Stimulated activated CD4-positive, alpha-beta T cell treated with anti-CD3 and anti-CD28 coated beads, Interleukin-1b, Interleukin-23, amount 100 ng/mL, for 4 hours (primary cell): ENCODE results near the gene FLT3LG.

Experiments
- DNase-seq, 2 donors: peaks; one replicate each; pipeline ENCODE4 v3.0.0-alpha.2; 2020; ENCODE audit warnings: low read depth in 2 of 2

The FLT3LG gene

GRCh38 chr19:49488046-49488862, 14.2 kb downstream of the FLT3LG start:
- peak in 1 of 2 donors; percentile 40 for DNase-seq

GRCh38 chr19:49488863-49489537, 15.0 kb downstream of the FLT3LG start:
- peak in 1 of 2 donors; percentile 12 for DNase-seq

- DNase-seq: peak in 1 of 2 donors; percentile 34
Observed at GRCh38 chr19:49489601-49490167, 15.7 kb downstream of the FLT3LG start.

DNA sequence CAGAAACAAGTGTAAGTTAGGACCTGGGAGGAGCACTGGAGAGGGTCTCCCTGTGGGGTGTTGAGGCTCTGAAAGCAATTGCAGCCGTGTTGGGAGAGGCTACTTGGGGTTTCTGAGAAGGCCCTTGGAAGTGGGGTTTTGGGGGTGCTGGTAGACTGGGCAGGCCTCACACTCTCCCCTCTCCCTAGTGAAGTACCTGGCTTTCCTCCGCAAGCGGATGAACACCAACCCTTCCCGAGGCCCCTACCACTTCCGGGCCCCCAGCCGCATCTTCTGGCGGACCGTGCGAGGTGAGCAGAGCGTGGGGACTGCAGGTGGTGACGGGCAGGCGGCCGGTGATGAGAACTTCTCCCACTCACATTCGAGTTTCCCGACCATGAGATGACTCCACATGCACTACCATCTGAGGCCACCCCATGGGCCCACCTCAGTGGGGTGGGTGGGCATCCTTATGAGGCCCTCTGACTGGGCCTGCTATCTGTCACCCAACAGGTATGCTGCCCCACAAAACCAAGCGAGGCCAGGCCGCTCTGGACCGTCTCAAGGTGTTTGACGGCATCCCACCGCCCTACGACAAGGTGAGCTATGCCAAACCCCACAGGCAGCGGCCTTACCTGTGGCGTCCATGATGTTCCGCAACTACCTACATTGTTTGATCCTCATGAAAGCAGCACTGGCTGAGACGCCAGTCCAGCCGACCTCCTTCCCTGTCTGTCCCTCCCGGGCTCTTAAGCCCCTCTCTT, 16.4 kb downstream of the FLT3LG start:
- peak in 1 of 2 donors; percentile 15 for DNase-seq

GRCh38 chr19:49491030-49491803, 17.2 kb downstream of the FLT3LG start:
- DNase-seq: peak in 1 of 2 donors; percentile 14

DNA sequence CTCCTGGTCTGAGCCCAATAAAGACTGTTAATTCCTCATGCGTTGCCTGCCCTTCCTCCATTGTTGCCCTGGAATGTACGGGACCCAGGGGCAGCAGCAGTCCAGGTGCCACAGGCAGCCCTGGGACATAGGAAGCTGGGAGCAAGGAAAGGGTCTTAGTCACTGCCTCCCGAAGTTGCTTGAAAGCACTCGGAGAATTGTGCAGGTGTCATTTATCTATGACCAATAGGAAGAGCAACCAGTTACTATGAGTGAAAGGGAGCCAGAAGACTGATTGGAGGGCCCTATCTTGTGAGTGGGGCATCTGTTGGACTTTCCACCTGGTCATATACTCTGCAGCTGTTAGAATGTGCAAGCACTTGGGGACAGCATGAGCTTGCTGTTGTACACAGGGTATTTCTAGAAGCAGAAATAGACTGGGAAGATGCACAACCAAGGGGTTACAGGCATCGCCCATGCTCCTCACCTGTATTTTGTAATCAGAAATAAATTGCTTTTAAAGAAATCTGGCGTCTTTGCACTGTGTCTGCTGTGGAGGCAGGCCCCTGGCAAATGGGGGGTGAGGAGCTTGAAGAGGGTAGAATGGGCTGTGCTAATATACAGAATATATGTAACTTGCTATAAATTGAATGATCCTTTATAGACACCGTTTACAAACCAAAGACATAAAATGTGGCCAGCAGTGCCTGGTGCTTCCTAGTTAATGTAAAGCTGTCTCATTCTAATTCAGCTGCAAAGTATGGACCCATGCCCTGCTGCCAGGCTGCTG, 18.0 kb downstream of the FLT3LG start:
- DNase-seq: peak in 1 of 2 donors; percentile 14

- DNase-seq: peak in 1 of 2 donors; percentile 22
Observed at GRCh38 chr19:49492573-49493405, 18.8 kb downstream of the FLT3LG start.

DNA sequence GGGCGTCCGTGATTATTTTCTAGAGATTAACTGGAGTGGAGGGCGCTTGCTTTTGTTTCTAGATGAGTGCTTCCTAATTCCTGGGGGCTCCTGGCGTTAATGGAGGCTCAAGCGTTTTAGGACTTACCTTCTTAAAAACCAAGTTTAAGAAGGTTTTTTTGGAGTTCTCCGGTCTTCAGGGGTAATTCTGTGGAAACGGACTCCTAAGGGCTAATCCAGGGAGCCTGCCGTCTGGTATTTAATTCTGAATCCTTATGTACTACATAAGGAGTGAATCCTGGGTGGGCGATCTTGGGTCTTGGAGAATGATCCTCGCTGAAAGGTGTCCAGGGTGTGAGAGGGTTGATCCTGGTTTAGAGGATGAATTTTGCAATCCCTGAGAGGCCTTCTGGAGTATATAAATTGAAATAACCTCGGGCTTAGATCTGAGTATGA, 22.6 kb downstream of the FLT3LG start:
- no peak for DNase-seq

DNA sequence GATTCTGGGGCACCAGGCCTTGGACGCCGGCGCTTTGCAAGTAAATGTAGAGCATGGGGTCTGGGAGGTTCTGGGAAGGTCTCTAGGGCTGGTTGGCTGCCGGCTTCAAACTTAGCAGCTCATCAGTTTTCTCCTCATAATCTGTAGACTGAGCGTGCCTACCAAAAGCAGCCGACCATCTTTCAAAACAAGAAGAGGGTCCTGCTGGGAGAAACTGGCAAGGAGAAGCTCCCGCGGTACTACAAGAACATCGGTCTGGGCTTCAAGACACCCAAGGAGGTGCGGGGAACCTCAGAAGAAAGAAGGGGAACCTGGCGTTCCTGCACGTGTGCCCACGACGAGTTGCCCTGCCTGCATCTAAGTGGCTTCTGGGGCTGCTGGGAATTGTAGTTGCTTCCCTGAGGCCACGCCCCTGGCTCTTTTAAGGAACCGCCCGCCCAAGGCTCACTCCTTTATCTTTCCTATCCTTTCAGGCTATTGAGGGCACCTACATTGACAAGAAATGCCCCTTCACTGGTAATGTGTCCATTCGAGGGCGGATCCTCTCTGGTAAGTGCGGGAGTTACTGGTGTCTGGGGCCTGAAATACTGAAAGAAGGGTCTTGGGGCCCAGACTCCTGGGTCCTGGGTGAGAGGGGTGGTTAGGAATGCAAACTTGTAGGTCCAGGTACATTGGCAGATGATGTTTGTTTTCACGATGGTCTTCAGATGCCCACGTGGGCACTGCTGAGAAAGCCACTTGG, 23.2 kb downstream of the FLT3LG start:
- peak; percentile 59 to 62 for DNase-seq

- no peak for DNase-seq
Observed at GRCh38 chr19:49497789-49498103, 23.7 kb downstream of the FLT3LG start.

- DNase-seq: no peak
Observed at GRCh38 chr19:49498475-49498874, 24.5 kb downstream of the FLT3LG start.

DNA sequence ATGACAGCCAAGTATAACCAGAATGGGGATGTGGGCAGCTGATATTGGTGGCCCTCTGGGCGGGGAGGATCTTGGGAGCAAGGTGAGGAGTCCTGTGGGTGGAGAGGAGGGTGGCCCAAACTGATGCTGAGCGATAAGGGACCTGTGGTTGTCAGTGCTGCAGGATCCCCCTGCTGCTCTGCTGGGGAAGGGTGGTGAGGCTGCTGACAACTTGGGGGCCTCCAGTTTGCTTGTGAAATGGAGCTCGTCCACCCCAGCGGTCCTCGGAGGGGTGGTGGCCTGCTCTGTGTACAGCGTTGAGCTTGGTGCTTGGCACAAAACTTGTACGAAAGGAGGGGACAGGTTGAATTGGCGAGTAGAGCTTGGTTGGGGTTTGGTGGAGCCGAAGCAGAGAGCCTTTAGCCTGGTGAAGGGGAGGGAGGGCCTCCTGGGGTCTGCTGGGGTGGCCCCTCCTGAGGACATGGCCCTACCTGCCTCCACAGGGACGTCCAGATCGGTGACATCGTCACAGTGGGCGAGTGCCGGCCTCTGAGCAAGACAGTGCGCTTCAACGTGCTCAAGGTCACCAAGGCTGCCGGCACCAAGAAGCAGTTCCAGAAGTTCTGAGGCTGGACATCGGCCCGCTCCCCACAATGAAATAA, 25.1 kb downstream of the FLT3LG start:
- peak in 1 of 2 donors; percentile 18 for DNase-seq

GRCh38 chr19:49502866-49503581, 29.0 kb downstream of the FLT3LG start:
- DNase-seq: no peak

- DNase-seq: no peak
Observed at GRCh38 chr19:49503582-49503962, 29.6 kb downstream of the FLT3LG start.

GRCh38 chr19:49506575-49507105, 32.6 kb downstream of the FLT3LG start:
- DNase-seq: peak; percentile 61 to 73

- no peak for DNase-seq
Observed at GRCh38 chr19:49507803-49508494, 33.9 kb downstream of the FLT3LG start.
